ENCODE data around the gene CLPTM1L.

CLPTM1L gene

DNA sequence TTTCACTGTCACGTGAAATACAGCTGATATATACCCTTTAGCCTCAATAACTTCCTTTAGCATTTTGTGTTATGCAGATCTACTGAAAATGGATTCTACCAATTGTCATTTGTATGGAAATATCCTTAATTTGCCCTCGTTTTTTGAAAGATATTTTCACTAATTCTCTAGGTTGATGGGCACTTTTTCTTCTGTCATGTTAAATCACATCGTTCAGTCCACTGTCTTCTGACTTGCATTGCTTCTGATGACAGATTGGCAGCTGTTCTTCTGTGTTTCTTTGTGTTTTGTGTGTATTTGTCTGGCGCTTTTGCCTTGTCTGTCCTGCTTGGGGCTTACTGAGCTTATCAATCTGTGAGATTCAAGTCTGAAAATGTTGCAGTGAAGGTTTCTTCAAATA, 9.7 kb upstream of the CLPTM1L start:
- Histone ChIP-seq H2BK12ac (ENCODE audit: low read length in 2 of 2) (no peak overlapping the region), H3K23ac (ENCODE audit: low read length in 2 of 2) (no peak overlapping the region), H3K36me3 (ENCODE audit: control insufficient read depth in 1 of 2, insufficient read depth in 2 of 2, low read depth in 1 of 2, low read length in 2 of 2) (no peaks in the 10 kb centered on the region), H3K4me2 (ENCODE audit: low read length, poor library complexity, severe bottlenecking) (no peak overlapping the region), H3K9ac (ENCODE audit: low read length) (no peak overlapping the region), H3K18ac (ENCODE audit: low read depth in 1 of 2, low read length in 2 of 2) (no peak overlapping the region), H4K8ac (ENCODE audit: low read length) (no peak overlapping the region), H2AFZ (ENCODE audit: low read depth, low read length) (no peak overlapping the region), H3K27ac (ENCODE audit: low read length, poor library complexity, severe bottlenecking) (no peak overlapping the region), H3K27me3 (ENCODE audit: control insufficient read depth in 1 of 2, insufficient read depth in 1 of 2, low read length in 2 of 2) (peaks cover 26 to 72% of the 10 kb centered on the region in 2 experiments), H3K4ac (ENCODE audit: low read depth in 1 of 2, low read length in 2 of 2) (no peak overlapping the region), H2BK15ac (ENCODE audit: low read depth, poor library complexity, severe bottlenecking) (no peak overlapping the region), H4K91ac (ENCODE audit: low read length) (no peak overlapping the region), H2BK5ac (ENCODE audit: low read depth, low read length, poor library complexity, severe bottlenecking) (no peak overlapping the region), H2BK120ac (ENCODE audit: low read depth, low read length) (no peak overlapping the region), H3K4me1 (ENCODE audit: control insufficient read depth, insufficient read depth, low read depth, low read length) (no peaks in the 10 kb centered on the region), H3K14ac (ENCODE audit: low read length in 2 of 2) (no peak overlapping the region), H3K9me3 (ENCODE audit: control insufficient read depth, low read length) (no peaks in the 10 kb centered on the region), H3K4me3 (ENCODE audit: insufficient read depth in 1 of 2, low read depth in 1 of 2, low read length in 2 of 2) (no peak overlapping the region), H3K79me1 (replicated peaks; ENCODE audit: low read length, poor library complexity, severe bottlenecking) (no peaks in the 10 kb centered on the region), H2AK5ac (ENCODE audit: low read length, severe bottlenecking) (no peak overlapping the region)
- no peak for DNase-seq
- 62% methylated on average over 2 of the region's 4 CpGs for WGBS

- no peak overlapping the region for H4K8ac ChIP-seq (ENCODE audit: low read length)
- no peak overlapping the region for H3K4me2 ChIP-seq (ENCODE audit: low read length, poor library complexity, severe bottlenecking)
- H3K79me1 ChIP-seq (replicated peaks; ENCODE audit: low read length, poor library complexity, severe bottlenecking), result no peaks in the 10 kb centered on the region
- no peak overlapping the region for H2BK5ac ChIP-seq (ENCODE audit: low read depth, low read length, poor library complexity, severe bottlenecking)
- no peak overlapping the region for H3K18ac ChIP-seq (ENCODE audit: low read depth in 1 of 2, low read length in 2 of 2)
- no peak overlapping the region for H3K9ac ChIP-seq (ENCODE audit: low read length)
- H2BK15ac ChIP-seq (ENCODE audit: low read depth, poor library complexity, severe bottlenecking), result no peak overlapping the region
- H3K23ac ChIP-seq (ENCODE audit: low read length in 2 of 2), result no peak overlapping the region
- no peak overlapping the region for H3K4me3 ChIP-seq (ENCODE audit: insufficient read depth in 1 of 2, low read depth in 1 of 2, low read length in 2 of 2)
- no peak overlapping the region for H2BK12ac ChIP-seq (ENCODE audit: low read length in 2 of 2)
- H3K4ac ChIP-seq (ENCODE audit: low read depth in 1 of 2, low read length in 2 of 2), result no peak overlapping the region
- H2BK120ac ChIP-seq (ENCODE audit: low read depth, low read length), result no peak overlapping the region
- no peak for DNase-seq
- H3K9me3 ChIP-seq (ENCODE audit: control insufficient read depth, low read length), result no peaks in the 10 kb centered on the region
- H3K36me3 ChIP-seq (ENCODE audit: control insufficient read depth in 1 of 2, insufficient read depth in 2 of 2, low read depth in 1 of 2, low read length in 2 of 2), result no peaks in the 10 kb centered on the region
- H3K27me3 ChIP-seq (ENCODE audit: control insufficient read depth in 1 of 2, insufficient read depth in 1 of 2, low read length in 2 of 2), result peaks cover 22 to 51% of the 10 kb centered on the region in 2 experiments
- H2AK5ac ChIP-seq (ENCODE audit: low read length, severe bottlenecking), result no peak overlapping the region
- H4K91ac ChIP-seq (ENCODE audit: low read length), result no peak overlapping the region
- H3K27ac ChIP-seq (ENCODE audit: low read length, poor library complexity, severe bottlenecking), result no peak overlapping the region
- H3K14ac ChIP-seq (ENCODE audit: low read length in 2 of 2), result no peak overlapping the region
- no peaks in the 10 kb centered on the region for H3K4me1 ChIP-seq (ENCODE audit: control insufficient read depth, insufficient read depth, low read depth, low read length)
- no peak overlapping the region for H2AFZ ChIP-seq (ENCODE audit: low read depth, low read length)
- 74% methylated on average over 10 of the region's 10 CpGs for WGBS
Observed at GRCh38 chr5:1352231-1353219, 7.6 kb upstream of the CLPTM1L start.

GRCh38 chr5:1351156-1351555, 6.3 kb upstream of the CLPTM1L start:
- Histone ChIP-seq H3K4ac (ENCODE audit: low read depth in 1 of 2, low read length in 2 of 2) (no peak overlapping the region), H2BK120ac (ENCODE audit: low read depth, low read length) (no peak overlapping the region), H3K14ac (ENCODE audit: low read length in 2 of 2) (no peak overlapping the region), H3K18ac (ENCODE audit: low read depth in 1 of 2, low read length in 2 of 2) (no peak overlapping the region), H3K27ac (ENCODE audit: low read length, poor library complexity, severe bottlenecking) (no peak overlapping the region), H3K23ac (ENCODE audit: low read length in 2 of 2) (no peak overlapping the region), H4K8ac (ENCODE audit: low read length) (no peak overlapping the region), H3K4me2 (ENCODE audit: low read length, poor library complexity, severe bottlenecking) (no peak overlapping the region), H3K9me3 (ENCODE audit: control insufficient read depth, low read length) (no peaks in the 10 kb centered on the region), H3K4me1 (ENCODE audit: control insufficient read depth, insufficient read depth, low read depth, low read length) (peaks cover 2% of the 10 kb centered on the region), H2BK5ac (ENCODE audit: low read depth, low read length, poor library complexity, severe bottlenecking) (no peak overlapping the region), H2BK15ac (ENCODE audit: low read depth, poor library complexity, severe bottlenecking) (no peak overlapping the region), H2BK12ac (ENCODE audit: low read length in 2 of 2) (no peak overlapping the region), H3K79me1 (replicated peaks; ENCODE audit: low read length, poor library complexity, severe bottlenecking) (peaks cover 6% of the 10 kb centered on the region), H3K9ac (ENCODE audit: low read length) (no peak overlapping the region), H4K91ac (ENCODE audit: low read length) (no peak overlapping the region), H3K36me3 (ENCODE audit: control insufficient read depth in 1 of 2, insufficient read depth in 2 of 2, low read depth in 1 of 2, low read length in 2 of 2) (peaks cover 0 to 3% of the 10 kb centered on the region in 2 experiments), H2AK5ac (ENCODE audit: low read length, severe bottlenecking) (no peak overlapping the region), H3K27me3 (ENCODE audit: control insufficient read depth in 1 of 2, insufficient read depth in 1 of 2, low read length in 2 of 2) (peaks cover 19 to 38% of the 10 kb centered on the region in 2 experiments), H2AFZ (ENCODE audit: low read depth, low read length) (no peak overlapping the region), H3K4me3 (ENCODE audit: insufficient read depth in 1 of 2, low read depth in 1 of 2, low read length in 2 of 2) (no peak overlapping the region)
- WGBS, result 91% methylated on average over 4 of the region's 4 CpGs
- no peak for DNase-seq

DNA sequence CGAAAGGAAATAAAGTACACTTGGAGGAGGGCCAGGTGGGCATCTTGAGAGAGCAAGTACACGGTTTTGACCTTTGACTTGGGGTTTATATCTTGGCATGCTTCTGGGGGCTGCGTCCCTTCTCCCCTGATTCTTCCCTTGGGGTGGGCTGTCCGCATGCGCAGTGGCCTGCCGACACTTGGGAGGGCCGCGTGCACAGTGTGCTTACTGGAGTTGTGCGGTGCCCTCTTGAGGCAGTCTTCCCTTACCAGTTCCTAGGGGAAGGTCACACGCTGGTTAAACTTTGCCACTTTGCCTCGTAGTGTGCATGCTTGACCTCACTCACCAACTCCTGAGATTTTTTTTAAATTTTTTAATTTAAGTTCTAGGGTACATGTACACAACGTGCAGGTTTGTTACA, 4.3 kb upstream of the CLPTM1L start:
- Histone ChIP-seq H3K27ac (ENCODE audit: low read length, poor library complexity, severe bottlenecking) (no peak overlapping the region), H3K9ac (ENCODE audit: low read length) (no peak overlapping the region), H3K27me3 (ENCODE audit: control insufficient read depth in 1 of 2, insufficient read depth in 1 of 2, low read length in 2 of 2) (peaks cover 12 to 23% of the 10 kb centered on the region in 2 experiments), H4K8ac (ENCODE audit: low read length) (no peak overlapping the region), H3K9me3 (ENCODE audit: control insufficient read depth, low read length) (no peaks in the 10 kb centered on the region), H2BK12ac (ENCODE audit: low read length in 2 of 2) (no peak overlapping the region), H2AFZ (ENCODE audit: low read depth, low read length) (no peak overlapping the region), H3K4ac (ENCODE audit: low read depth in 1 of 2, low read length in 2 of 2) (no peak overlapping the region), H3K23ac (ENCODE audit: low read length in 2 of 2) (no peak overlapping the region), H3K79me1 (replicated peaks; ENCODE audit: low read length, poor library complexity, severe bottlenecking) (peaks cover 16% of the 10 kb centered on the region), H2AK5ac (ENCODE audit: low read length, severe bottlenecking) (no peak overlapping the region), H3K4me2 (ENCODE audit: low read length, poor library complexity, severe bottlenecking) (no peak overlapping the region), H3K4me3 (ENCODE audit: insufficient read depth in 1 of 2, low read depth in 1 of 2, low read length in 2 of 2) (no peak overlapping the region), H3K36me3 (ENCODE audit: control insufficient read depth in 1 of 2, insufficient read depth in 2 of 2, low read depth in 1 of 2, low read length in 2 of 2) (peaks cover 0 to 3% of the 10 kb centered on the region in 2 experiments), H2BK120ac (ENCODE audit: low read depth, low read length) (no peak overlapping the region), H2BK5ac (ENCODE audit: low read depth, low read length, poor library complexity, severe bottlenecking) (no peak overlapping the region), H3K14ac (ENCODE audit: low read length in 2 of 2) (no peak overlapping the region), H2BK15ac (ENCODE audit: low read depth, poor library complexity, severe bottlenecking) (no peak overlapping the region), H4K91ac (ENCODE audit: low read length) (no peak overlapping the region), H3K4me1 (ENCODE audit: control insufficient read depth, insufficient read depth, low read depth, low read length) (peaks cover 9% of the 10 kb centered on the region), H3K18ac (ENCODE audit: low read depth in 1 of 2, low read length in 2 of 2) (no peak overlapping the region)
- 76% methylated on average over 10 of the region's 12 CpGs for WGBS
- DNase-seq, result no peak

All from mesenchymal stem cell (in vitro differentiated cells and primary cell).